Astrocyte of the spinal cord (primary cell): ENCODE results near the gene ASAP3.

Experiments
- DNase-seq: peaks from one replicate; pipeline ENCODE4 v3.0.0; 2011; ENCODE audit warnings: low read depth, low spot score
- H3K4me3 ChIP-seq: 2 replicates; pipeline ENCODE4 v1.5.1; 2011; ENCODE audit warnings: low read depth, mild to moderate bottlenecking, low read length, moderate library complexity
- in situ Hi-C: cut with HindIII; loops from 2 replicates; pipeline ENCODE4 v1.10.0; 2017; ENCODE audit warnings: low sequenced_read_pairs
- TF ChIP-seq, protein P1 (sequence below): IDR thresholded peaks from 2 replicates; pipeline ENCODE4 v1.5.1; 2012; ENCODE audit warnings: low read depth, mild to moderate bottlenecking, low read length, inconsistent platforms

The ASAP3 gene

DNA sequence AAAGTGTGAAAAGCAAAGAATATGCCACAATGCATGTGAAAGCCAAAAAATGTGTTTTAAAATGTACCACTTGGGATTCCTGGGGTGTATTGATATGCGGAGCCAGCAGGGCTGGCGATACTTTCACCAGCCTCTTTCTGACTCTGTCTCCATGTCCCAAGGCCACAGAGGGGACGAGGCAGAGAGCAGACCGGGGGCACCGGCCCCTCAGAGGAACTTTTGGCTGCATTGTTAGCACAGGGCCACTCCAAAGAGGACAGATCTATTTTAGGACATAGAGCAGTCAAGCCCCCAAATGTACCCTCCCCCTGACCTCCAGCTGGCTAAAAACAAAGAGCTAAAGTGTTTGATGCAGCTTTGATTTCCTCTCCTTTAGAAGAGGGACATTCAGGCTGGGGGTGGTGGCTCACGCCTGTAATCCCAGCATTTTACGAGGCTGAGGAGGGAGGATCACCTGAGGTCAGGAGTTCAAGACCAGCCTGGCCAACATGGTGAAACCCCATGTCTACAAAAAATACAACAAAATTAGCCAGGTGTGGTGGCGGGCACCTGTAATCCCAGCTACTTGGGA lies 88.7 kb downstream of the ASAP3 start:
- TF ChIP-seq, protein P1, sequence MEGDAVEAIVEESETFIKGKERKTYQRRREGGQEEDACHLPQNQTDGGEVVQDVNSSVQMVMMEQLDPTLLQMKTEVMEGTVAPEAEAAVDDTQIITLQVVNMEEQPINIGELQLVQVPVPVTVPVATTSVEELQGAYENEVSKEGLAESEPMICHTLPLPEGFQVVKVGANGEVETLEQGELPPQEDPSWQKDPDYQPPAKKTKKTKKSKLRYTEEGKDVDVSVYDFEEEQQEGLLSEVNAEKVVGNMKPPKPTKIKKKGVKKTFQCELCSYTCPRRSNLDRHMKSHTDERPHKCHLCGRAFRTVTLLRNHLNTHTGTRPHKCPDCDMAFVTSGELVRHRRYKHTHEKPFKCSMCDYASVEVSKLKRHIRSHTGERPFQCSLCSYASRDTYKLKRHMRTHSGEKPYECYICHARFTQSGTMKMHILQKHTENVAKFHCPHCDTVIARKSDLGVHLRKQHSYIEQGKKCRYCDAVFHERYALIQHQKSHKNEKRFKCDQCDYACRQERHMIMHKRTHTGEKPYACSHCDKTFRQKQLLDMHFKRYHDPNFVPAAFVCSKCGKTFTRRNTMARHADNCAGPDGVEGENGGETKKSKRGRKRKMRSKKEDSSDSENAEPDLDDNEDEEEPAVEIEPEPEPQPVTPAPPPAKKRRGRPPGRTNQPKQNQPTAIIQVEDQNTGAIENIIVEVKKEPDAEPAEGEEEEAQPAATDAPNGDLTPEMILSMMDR = no peak
- DNase-seq = no peak
- in situ Hi-C loops = no loop called here
- no peak overlapping the region for H3K4me3 ChIP-seq

DNA sequence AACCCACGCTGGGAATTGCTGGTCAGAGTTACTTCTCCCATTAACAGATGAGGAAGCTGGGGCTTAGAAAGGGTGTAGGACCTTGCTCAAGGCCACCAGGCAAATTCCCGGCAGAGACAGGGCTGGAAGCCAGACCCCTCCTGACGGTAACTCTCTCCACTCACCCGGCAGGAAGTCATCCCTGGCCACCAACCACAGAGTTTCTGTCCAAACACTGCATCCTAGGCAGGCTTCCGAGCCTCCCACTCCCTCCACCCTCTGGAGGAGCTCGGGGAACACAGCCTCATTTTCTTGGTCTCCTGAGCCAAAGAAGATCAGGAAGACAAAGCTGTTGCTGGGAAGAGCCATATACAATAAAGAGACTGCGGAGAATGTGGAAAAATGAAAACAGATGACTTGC lies 89.3 kb downstream of the ASAP3 start:
- in situ Hi-C loops = no loop called here
- TF ChIP-seq, protein P1 = peak; percentile 6
- DNase-seq = peak; percentile 91
- H3K4me3 ChIP-seq = no peak overlapping the region

DNA sequence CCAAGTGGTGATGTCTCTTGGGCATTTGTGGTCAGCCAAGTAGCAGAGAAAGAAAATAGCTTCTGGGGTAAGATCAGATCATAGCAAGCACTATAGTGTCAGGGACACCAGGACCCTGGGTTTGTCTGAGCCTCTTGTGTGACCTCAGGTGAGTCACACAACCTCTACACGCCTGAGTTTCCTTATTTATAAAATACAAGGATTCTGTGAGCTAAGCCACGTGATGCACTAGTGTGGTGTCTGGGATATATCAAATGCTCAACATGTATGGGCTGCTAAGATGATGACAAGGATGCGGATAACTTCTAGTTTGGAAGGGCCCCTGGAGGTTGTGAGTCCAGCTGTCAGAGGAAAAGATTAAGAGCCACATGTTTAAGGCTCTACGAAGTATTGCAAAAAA lies 89.8 kb downstream of the ASAP3 start:
- in situ Hi-C loops = no loop called here
- H3K4me3 ChIP-seq = no peak overlapping the region
- peak; percentile 85 for DNase-seq
- TF ChIP-seq, protein P1 = no peak

DNA sequence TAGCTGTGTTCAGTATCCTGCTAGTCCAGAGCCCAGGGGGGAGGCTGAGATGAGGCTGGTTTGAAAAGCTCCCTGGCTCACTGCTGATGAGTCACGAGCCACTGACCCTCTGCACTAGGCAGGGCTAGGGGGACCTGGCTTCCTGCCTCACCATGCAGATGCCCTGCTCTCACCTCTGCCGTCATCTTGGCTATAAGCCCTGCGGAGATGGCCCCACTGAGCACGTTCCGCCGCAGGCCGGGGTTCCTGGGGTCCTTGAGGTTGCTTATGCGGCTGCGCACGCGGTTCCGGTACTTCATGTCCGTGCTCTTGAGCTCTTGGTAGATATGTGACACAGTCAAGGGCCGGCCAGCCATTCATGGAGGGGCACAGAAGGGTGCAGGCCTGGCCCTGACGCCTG lies 90.3 kb downstream of the ASAP3 start:
- in situ Hi-C loops = no loop called here
- H3K4me3 ChIP-seq = no peak overlapping the region
- TF ChIP-seq, protein P1 = no peak
- DNase-seq = peak; percentile 83

DNA sequence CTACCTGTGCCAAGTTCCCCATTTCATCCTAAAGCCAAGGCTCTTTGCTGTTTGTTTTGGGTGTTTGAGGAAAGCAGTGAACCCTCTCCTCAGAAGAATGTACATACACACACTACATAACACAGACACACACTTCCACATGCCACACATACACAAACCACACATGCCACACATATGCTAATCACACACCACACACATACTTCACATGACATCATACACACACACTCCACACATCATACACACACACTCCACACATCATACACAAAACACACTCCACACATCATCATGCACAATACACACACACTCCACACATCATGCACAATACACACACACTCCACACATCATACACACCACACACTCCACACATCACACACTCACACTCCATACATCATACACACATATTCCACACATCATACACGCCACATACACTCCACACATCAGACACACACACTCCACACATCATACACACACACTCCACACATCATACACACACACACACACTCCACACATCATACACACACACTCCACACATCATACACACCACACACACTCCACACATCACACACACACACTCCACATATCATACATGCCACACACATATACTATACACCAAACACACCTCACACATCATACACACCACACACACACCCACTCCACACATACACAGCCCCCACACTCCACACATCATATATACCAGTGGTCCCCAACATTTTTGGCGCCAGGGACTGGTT lies 91.7 kb downstream of the ASAP3 start:
- H3K4me3 ChIP-seq = no peak overlapping the region
- TF ChIP-seq, protein P1 = no peak
- no peak for DNase-seq
- in situ Hi-C loops = no loop called here

DNA sequence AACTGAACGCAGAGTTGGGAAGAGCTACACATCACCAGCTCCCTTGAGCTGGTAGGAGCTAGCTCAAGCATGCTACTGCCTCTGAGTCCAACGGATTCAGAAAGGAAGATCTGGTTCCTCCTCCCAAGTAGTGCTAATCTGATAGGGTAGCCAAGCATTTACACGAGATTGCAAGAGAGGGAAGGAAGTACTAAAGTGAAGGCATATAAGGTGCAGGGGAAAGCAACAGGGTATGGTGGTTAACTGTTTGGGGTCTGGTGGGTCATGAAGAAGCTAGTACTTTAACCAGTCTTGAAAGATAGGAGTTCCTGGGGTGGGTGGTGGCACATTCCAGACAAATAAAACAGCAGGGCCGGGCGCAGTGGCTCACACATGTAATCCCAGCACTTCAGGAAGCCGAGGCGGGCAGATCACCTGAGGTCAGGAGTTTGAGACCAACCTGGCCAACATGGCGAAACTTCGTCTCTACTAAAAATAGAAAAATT lies 94.1 kb downstream of the ASAP3 start:
- TF ChIP-seq, protein P1 = no peak
- DNase-seq = no peak
- in situ Hi-C loops = no loop called here
- no peak overlapping the region for H3K4me3 ChIP-seq
